Activated T-helper 1 cell treated with anti-CD3 and anti-CD28 coated beads, Interleukin-2, amount 50 U/mL, for 16 hours (primary cell): ENCODE results near the gene EPS8L1.

Experiments
- DNase-seq, 2 donors: peaks; one replicate each; pipeline ENCODE4 v3.0.0-alpha.2; 2020; ENCODE audit warnings: low read depth in 1 of 2, low spot score in 1 of 2

EPS8L1 gene

GRCh38 chr19:55114566-55115145, 39.0 kb downstream of the EPS8L1 start:
- no peak for DNase-seq

GRCh38 chr19:55115446-55116065, 39.9 kb downstream of the EPS8L1 start:
- no peak for DNase-seq

- DNase-seq = peak in 1 of 2 donors; percentile 30
These were observed 40.7 kb downstream of the EPS8L1 start for GRCh38 chr19:55116232-55116858.

GRCh38 chr19:55116859-55117662, 41.4 kb downstream of the EPS8L1 start, which contains the start of gene PPP1R12C:
Gene PPP1R12C, minus strand, starts transcription at chr19:55117637. Its CDS starts 94 bp downstream, at chr19:55117543.
- DNase-seq = peak in 1 of 2 donors; percentile 7

GRCh38 chr19:55117663-55118391, 42.2 kb downstream of the EPS8L1 start:
- DNase-seq = peak; percentile 95 to 96

- no peak for DNase-seq
These were observed 42.8 kb downstream of the EPS8L1 start for GRCh38 chr19:55118401-55118991.

GRCh38 chr19:55119053-55119452, 43.4 kb downstream of the EPS8L1 start:
- DNase-seq = no peak

GRCh38 chr19:55131421-55131820, 55.8 kb downstream of the EPS8L1 start:
- no peak for DNase-seq

GRCh38 chr19:55132453-55133129, 56.9 kb downstream of the EPS8L1 start:
- no peak for DNase-seq

- no peak for DNase-seq
These were observed 58.2 kb downstream of the EPS8L1 start for GRCh38 chr19:55133639-55134444.

GRCh38 chr19:55134736-55135135, 59.1 kb downstream of the EPS8L1 start:
- no peak for DNase-seq

GRCh38 chr19:55136399-55137102, 60.9 kb downstream of the EPS8L1 start:
- DNase-seq = no peak
